Liver (tissue), 9 donors: ENCODE results near the gene SLC2A1. TPM values are rescaled to one million over a fixed set of nuclear protein-coding genes. Genes with fewer than 3 reads are reported as not detected.

Experiments used
- DNase-seq: peaks from one replicate; pipeline ENCODE4 v3.0.0-alpha.2; 2017; ENCODE audit warnings: low spot score
- H3K27ac ChIP-seq, 2 donors: one replicate each; pipeline ENCODE4 v1.7.0; 2013; ENCODE audit warnings: inconsistent platforms in 2 of 2, low read length in 2 of 2, control low read depth in 1 of 2, low read depth in 1 of 2, mild to moderate bottlenecking in 1 of 2
- H3K27me3 ChIP-seq, 4 donors: one replicate each; pipeline versions ENCODE4 v1.6.1 to v1.7.0; 2013; ENCODE audit warnings: low read length in 3 of 4, inconsistent platforms in 1 of 4, mild to moderate bottlenecking in 1 of 4, moderate library complexity in 1 of 4; ENCODE audit not compliant: control insufficient read depth in 4 of 4, insufficient read depth in 4 of 4
- H3K36me3 ChIP-seq, 4 donors: one replicate each; pipeline versions ENCODE4 v1.6.1 to v1.7.0; 2013; ENCODE audit warnings: low read length in 3 of 4, mild to moderate bottlenecking in 3 of 4, low read depth in 1 of 4, moderate library complexity in 1 of 4; ENCODE audit not compliant: control insufficient read depth in 4 of 4, insufficient read depth in 3 of 4
- H3K4me1 ChIP-seq, 4 donors: one replicate each; pipeline versions ENCODE4 v1.6.1 to v1.7.0; 2013; ENCODE audit warnings: low read length in 3 of 4, mild to moderate bottlenecking in 3 of 4, moderate library complexity in 1 of 4; ENCODE audit not compliant: control insufficient read depth in 4 of 4, insufficient read depth in 4 of 4
- H3K4me3 ChIP-seq, 3 donors: one replicate each; pipeline versions ENCODE4 v1.6.1 to v1.7.0; 2013; ENCODE audit warnings: low read length in 3 of 3, control low read depth in 1 of 3, low read depth in 1 of 3, mild to moderate bottlenecking in 1 of 3
- H3K9ac ChIP-seq, 2 donors: one replicate each; pipeline ENCODE4 v1.7.0; 2013; ENCODE audit warnings: low read length in 2 of 2, mild to moderate bottlenecking in 2 of 2, moderate library complexity in 2 of 2, control low read depth in 1 of 2, low read depth in 1 of 2
- H3K9me3 ChIP-seq, 4 donors: one replicate each; pipeline versions ENCODE4 v1.6.1 to v1.7.0; 2013; ENCODE audit warnings: low read length in 3 of 4; ENCODE audit not compliant: control insufficient read depth in 4 of 4
- EGR1 ChIP-seq, 2 donors: IDR thresholded peaks; 2 replicates each; pipeline ENCODE4 v1.6.1; 2016 to 2018; ENCODE audit warnings: antibody characterized with exemption in 2 of 2, low read depth in 2 of 2
- FOXA2 ChIP-seq: IDR thresholded peaks from 2 replicates; pipeline ENCODE4 v1.6.1; 2016; ENCODE audit warnings: antibody characterized with exemption
- GABPA ChIP-seq, 2 donors: IDR thresholded peaks in 1 of 2; conservative IDR thresholded peaks in 1 of 2; 2 replicates each; pipeline ENCODE4 v1.6.1; 2016; ENCODE audit warnings: antibody characterized with exemption in 2 of 2, mild to moderate bottlenecking in 1 of 2, moderate library complexity in 1 of 2
- MAX ChIP-seq: IDR thresholded peaks from 2 replicates; pipeline ENCODE4 v1.6.1; 2016; ENCODE audit warnings: antibody characterized with exemption
- NR2F2 ChIP-seq: IDR thresholded peaks from 2 replicates; pipeline ENCODE4 v1.6.1; 2016; ENCODE audit warnings: antibody characterized with exemption
- RAD21 ChIP-seq, 2 donors: IDR thresholded peaks; 2 replicates each; pipeline ENCODE4 v1.6.1; 2016; ENCODE audit warnings: antibody characterized with exemption in 2 of 2, mild to moderate bottlenecking in 2 of 2
- RXRA ChIP-seq, 2 donors: IDR thresholded peaks; 2 replicates each; pipeline ENCODE4 v1.6.1; 2017 to 2018; ENCODE audit warnings: antibody characterized with exemption in 2 of 2, mild to moderate bottlenecking in 1 of 2
- SP1 ChIP-seq: IDR thresholded peaks from 2 replicates; pipeline ENCODE4 v1.6.1; 2018; ENCODE audit warnings: antibody characterized with exemption, mild to moderate bottlenecking
- TAF1 ChIP-seq: conservative IDR thresholded peaks from 2 replicates; pipeline ENCODE4 v1.6.1; 2016; ENCODE audit warnings: antibody characterized with exemption, mild to moderate bottlenecking
- YY1 ChIP-seq: IDR thresholded peaks from 2 replicates; pipeline ENCODE4 v1.6.1; 2016; ENCODE audit warnings: antibody characterized with exemption, mild to moderate bottlenecking
- ZBTB33 ChIP-seq: IDR thresholded peaks from 2 replicates; pipeline ENCODE4 v1.6.1; 2016; ENCODE audit warnings: antibody characterized with exemption
- WGBS: extraction: QIAGEN DNeasy Blood & Tissue Kit; methylation state at CpG from one replicate; pipeline ENCODE4 v1.1.7; 2013; 5-methylcytosine and 5-hydroxymethylcytosine counted together
- polyA plus RNA-seq, 2 donors: library from polyadenylated mRNA; stranded (reverse) in 1 of 2; unstranded in 1 of 2; fragments of 200-250 nt in 1 of 2; fragments of >200 nt in 1 of 2; fragmentation: Nextera tagmentation in 1 of 2; extraction: Ambion mirVana in 1 of 2; gene quantifications; one replicate each; pipeline versions ENCODE4 v1.2.1 to v1.2.3, GENCODE V29; 2013 to 2015
- total RNA-seq, 2 donors: library from RNA; depleted of rRNA; stranded (reverse); fragments of >200 nt; gene quantifications; one replicate each; pipeline ENCODE4 v1.2.3, GENCODE V29; 2014
- TF ChIP-seq, protein P1 (sequence below): IDR thresholded peaks from 2 replicates; pipeline ENCODE4 v1.6.1; 2016; ENCODE audit warnings: antibody characterized with exemption
- TF ChIP-seq, protein P2 (sequence below): IDR thresholded peaks from 2 replicates; pipeline ENCODE4 v1.6.1; 2016; ENCODE audit warnings: antibody characterized with exemption, mild to moderate bottlenecking
- TF ChIP-seq, protein P3 (sequence below): fragments of 150-350 bp; IDR thresholded peaks from 2 replicates; pipeline ENCODE4 v1.5.1; 2017; ENCODE audit warnings: improper control_type of control experiment, low read depth, low read length; ENCODE audit not compliant: missing input control
- donor health status: healthy.
- donor health status: healthy.
- donor health status: healthy.
- donor health status: healthy.
- donor health status: healthy.

SLC2A1 gene
- total and polyA plus RNA-seq, 4 donors, result 1.1 to 675 (median 3.0) TPM

- 83% methylated on average over 9 of the region's 9 CpGs for whole genome bisulfite sequencing
- Histone ChIP-seq H3K27me3 (peaks cover 0 to 5% (median 1%) of the 10 kb centered on the region in 4 donors), H3K4me3 (no peak overlapping the region), H3K27ac (no peak overlapping the region), H3K9ac (no peak overlapping the region), H3K36me3 (no peaks in the 10 kb centered on the region), H3K9me3 (no peaks in the 10 kb centered on the region), H3K4me1 (no peaks in the 10 kb centered on the region)
- TF ChIP-seq EGR1 (IDR thresholded peaks at IDR 0.05; ENCODE audit: low read depth in 2 of 2) (no peak), TAF1 (no peak), RXRA (IDR thresholded peaks at IDR 0.05) (no peak), NR2F2 (no peak), FOXA2 (no peak), YY1 (no peak), RAD21 (IDR thresholded peaks at IDR 0.05) (no peak), MAX (no peak), SP1 (no peak), GABPA (IDR thresholded peaks at IDR 0.05 in 1 of 2, conservative IDR thresholded peaks at IDR 0.05 in 1 of 2) (no peak)
- TF ChIP-seq, protein P1, sequence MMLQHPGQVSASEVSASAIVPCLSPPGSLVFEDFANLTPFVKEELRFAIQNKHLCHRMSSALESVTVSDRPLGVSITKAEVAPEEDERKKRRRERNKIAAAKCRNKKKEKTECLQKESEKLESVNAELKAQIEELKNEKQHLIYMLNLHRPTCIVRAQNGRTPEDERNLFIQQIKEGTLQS, result no peak
- TF ChIP-seq, protein P2, sequence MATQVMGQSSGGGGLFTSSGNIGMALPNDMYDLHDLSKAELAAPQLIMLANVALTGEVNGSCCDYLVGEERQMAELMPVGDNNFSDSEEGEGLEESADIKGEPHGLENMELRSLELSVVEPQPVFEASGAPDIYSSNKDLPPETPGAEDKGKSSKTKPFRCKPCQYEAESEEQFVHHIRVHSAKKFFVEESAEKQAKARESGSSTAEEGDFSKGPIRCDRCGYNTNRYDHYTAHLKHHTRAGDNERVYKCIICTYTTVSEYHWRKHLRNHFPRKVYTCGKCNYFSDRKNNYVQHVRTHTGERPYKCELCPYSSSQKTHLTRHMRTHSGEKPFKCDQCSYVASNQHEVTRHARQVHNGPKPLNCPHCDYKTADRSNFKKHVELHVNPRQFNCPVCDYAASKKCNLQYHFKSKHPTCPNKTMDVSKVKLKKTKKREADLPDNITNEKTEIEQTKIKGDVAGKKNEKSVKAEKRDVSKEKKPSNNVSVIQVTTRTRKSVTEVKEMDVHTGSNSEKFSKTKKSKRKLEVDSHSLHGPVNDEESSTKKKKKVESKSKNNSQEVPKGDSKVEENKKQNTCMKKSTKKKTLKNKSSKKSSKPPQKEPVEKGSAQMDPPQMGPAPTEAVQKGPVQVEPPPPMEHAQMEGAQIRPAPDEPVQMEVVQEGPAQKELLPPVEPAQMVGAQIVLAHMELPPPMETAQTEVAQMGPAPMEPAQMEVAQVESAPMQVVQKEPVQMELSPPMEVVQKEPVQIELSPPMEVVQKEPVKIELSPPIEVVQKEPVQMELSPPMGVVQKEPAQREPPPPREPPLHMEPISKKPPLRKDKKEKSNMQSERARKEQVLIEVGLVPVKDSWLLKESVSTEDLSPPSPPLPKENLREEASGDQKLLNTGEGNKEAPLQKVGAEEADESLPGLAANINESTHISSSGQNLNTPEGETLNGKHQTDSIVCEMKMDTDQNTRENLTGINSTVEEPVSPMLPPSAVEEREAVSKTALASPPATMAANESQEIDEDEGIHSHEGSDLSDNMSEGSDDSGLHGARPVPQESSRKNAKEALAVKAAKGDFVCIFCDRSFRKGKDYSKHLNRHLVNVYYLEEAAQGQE, result no peak
- TF ChIP-seq, protein P3, sequence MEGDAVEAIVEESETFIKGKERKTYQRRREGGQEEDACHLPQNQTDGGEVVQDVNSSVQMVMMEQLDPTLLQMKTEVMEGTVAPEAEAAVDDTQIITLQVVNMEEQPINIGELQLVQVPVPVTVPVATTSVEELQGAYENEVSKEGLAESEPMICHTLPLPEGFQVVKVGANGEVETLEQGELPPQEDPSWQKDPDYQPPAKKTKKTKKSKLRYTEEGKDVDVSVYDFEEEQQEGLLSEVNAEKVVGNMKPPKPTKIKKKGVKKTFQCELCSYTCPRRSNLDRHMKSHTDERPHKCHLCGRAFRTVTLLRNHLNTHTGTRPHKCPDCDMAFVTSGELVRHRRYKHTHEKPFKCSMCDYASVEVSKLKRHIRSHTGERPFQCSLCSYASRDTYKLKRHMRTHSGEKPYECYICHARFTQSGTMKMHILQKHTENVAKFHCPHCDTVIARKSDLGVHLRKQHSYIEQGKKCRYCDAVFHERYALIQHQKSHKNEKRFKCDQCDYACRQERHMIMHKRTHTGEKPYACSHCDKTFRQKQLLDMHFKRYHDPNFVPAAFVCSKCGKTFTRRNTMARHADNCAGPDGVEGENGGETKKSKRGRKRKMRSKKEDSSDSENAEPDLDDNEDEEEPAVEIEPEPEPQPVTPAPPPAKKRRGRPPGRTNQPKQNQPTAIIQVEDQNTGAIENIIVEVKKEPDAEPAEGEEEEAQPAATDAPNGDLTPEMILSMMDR, result no peak
- no peak for DNase-seq
Measured at GRCh38 chr1:43004587-43005459, 46.2 kb upstream of the SLC2A1 start.

DNA sequence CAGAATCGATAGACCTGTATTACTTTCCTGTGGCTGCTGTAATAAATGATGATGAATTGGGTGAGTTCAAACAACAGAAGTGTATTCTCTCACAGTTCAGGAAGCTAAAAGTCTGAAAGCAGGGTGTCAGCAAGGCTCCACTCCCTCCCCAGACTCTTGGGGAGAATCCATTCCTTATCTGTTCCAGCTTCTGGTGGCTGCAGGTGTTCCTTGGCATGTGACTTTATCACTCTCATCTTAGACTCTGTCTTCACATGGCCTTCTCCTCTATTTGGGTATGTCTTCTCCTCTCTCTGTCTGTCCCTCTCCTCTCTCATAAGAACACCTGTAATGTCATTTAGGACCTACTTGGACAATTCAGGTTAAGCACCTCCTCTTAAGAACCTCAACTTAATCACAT lies 44.1 kb upstream of the SLC2A1 start:
- Histone ChIP-seq H3K27ac (no peak overlapping the region), H3K9ac (no peak overlapping the region), H3K9me3 (no peaks in the 10 kb centered on the region), H3K27me3 (peaks cover 0 to 3% (median under 1%) of the 10 kb centered on the region in 4 donors), H3K4me3 (no peak overlapping the region), H3K4me1 (no peaks in the 10 kb centered on the region), H3K36me3 (no peaks in the 10 kb centered on the region)
- WGBS, result 73% methylated on average over 1 of the region's 1 CpG
- no peak for DNase-seq
- TF ChIP-seq TAF1 (no peak), FOXA2 (no peak), ZBTB33 (no peak)
